Spleen (tissue), 11 donors: ENCODE results near the gene NTF4. TPM values are rescaled to one million over a fixed set of nuclear protein-coding genes. Genes with fewer than 3 reads are reported as not detected.

Experiments used
- DNase-seq: peaks from one replicate; pipeline ENCODE4 v3.0.0-alpha.2; 2020
- H3K27ac ChIP-seq, 8 donors: fragments of 200-600 bp; sonication (generic) in 7 of 8; 1 replicate in 4 of 8; 2 replicates in 4 of 8; pipeline versions ENCODE4 v1.5.0 to v1.8.0; 2016 to 2021; ENCODE audit warnings: inconsistent platforms in 4 of 8, mild to moderate bottlenecking in 4 of 8, moderate library complexity in 1 of 8
- H3K27me3 ChIP-seq, 7 donors: fragments of 200-600 bp; sonication (generic) in 6 of 7; replicated peaks in 1 of 7; 1 replicate in 4 of 7; 2 replicates in 3 of 7; pipeline versions ENCODE4 v1.5.0 to v1.8.0; 2016 to 2021; ENCODE audit warnings: inconsistent platforms in 3 of 7, mild to moderate bottlenecking in 1 of 7
- H3K36me3 ChIP-seq, 6 donors: fragments of 200-600 bp; sonication (generic) in 5 of 6; 1 replicate in 4 of 6; 2 replicates in 2 of 6; pipeline versions ENCODE4 v1.5.0 to v1.8.0; 2016 to 2021; ENCODE audit warnings: inconsistent platforms in 2 of 6
- H3K4me1 ChIP-seq, 6 donors: fragments of 200-600 bp; sonication (generic) in 5 of 6; 1 replicate in 3 of 6; 2 replicates in 3 of 6; pipeline versions ENCODE4 v1.5.0 to v1.8.0; 2016 to 2021; ENCODE audit warnings: inconsistent platforms in 3 of 6
- H3K4me3 ChIP-seq, 8 donors: fragments of 200-600 bp; sonication (generic) in 7 of 8; 1 replicate in 4 of 8; 2 replicates in 4 of 8; pipeline versions ENCODE4 v1.5.0 to v1.8.0; 2016 to 2021; ENCODE audit warnings: inconsistent platforms in 4 of 8, mild to moderate bottlenecking in 4 of 8, moderate library complexity in 2 of 8
- H3K9me3 ChIP-seq, 8 donors: fragments of 200-600 bp; sonication (generic) in 7 of 8; 1 replicate in 4 of 8; 2 replicates in 4 of 8; pipeline versions ENCODE4 v1.5.0 to v1.8.0; 2016 to 2021; ENCODE audit warnings: inconsistent platforms in 4 of 8
- POLR2A ChIP-seq, 3 donors: fragments of 450-650 bp; IDR thresholded peaks; one replicate each; pipeline ENCODE4 v1.5.1; 2017; ENCODE audit warnings: antibody characterized with exemption in 3 of 3, mild to moderate bottlenecking in 1 of 3
- POLR2AphosphoS5 ChIP-seq, 3 donors: sonication (generic); formaldehyde crosslinking; IDR thresholded peaks; one replicate each; pipeline ENCODE4 v1.5.1; 2017; ENCODE audit warnings: antibody characterized with exemption in 3 of 3
- WGBS, 5 donors: extraction: QIAGEN DNeasy Blood & Tissue Kit in 3 of 5; methylation state at CpG; one replicate each; pipeline versions ENCODE4 v1.1.5 to v1.1.7; 2013 to 2018; 5-methylcytosine and 5-hydroxymethylcytosine counted together
- intact Hi-C: fragments of 100-400 bp; cut with DNase I; formaldehyde crosslinking; loops from one replicate; pipeline ENCODE4 v1.15.0; 2023; ENCODE audit warnings: low total_unique reads
- polyA plus RNA-seq, 3 donors: library from polyadenylated mRNA; stranded (reverse); fragments of 200-250 nt; gene quantifications; one replicate each; pipeline ENCODE4 v1.2.1, GENCODE V29; 2013
- small RNA-seq, 4 donors: library from RNA; depleted of rRNA; stranded (forward); fragments of <200 nt; gene quantifications; one replicate each; pipeline ENCODE3, GENCODE V24; 2016
- total RNA-seq, 7 donors: library from RNA; depleted of rRNA in 3 of 7; stranded (reverse); fragments of >200 nt in 3 of 7; fragmentation: NEBNext Ultra II Directional in 4 of 7; extraction: Animal tissue kit (Norgen Biotek cat#: 25700) in 4 of 7; gene quantifications; one replicate each; pipeline versions ENCODE4 v1.1.0 to v1.2.1, GENCODE V29; 2016 to 2021
- TF ChIP-seq, protein P1 (sequence below), 11 experiments: fragments of 200-600 bp in 7 of 11; fragments of 450-650 bp in 4 of 11; sonication (generic) in 4 of 11; IDR thresholded peaks in 8 of 11; conservative IDR thresholded peaks in 3 of 11; 1 replicate in 7 of 11; 2 replicates in 4 of 11; pipeline versions ENCODE4 v1.4.0 to v1.8.0; 2016 to 2021; ENCODE audit warnings: antibody characterized with exemption in 11 of 11, inconsistent platforms in 4 of 11, mild to moderate bottlenecking in 1 of 11
- donor health status: healthy with polysubstance abuse.
- donor health status: DM: no; HTN: no; CAD: no; lungs with moderate emphysema.
- donor health status: DM: no; HTN: no; CAD: no.
- donor health status: Bipolar disorder and iron deficiency.
- donor health status: healthy.
- donor health status: DM: no; HTN: no; CAD: no.
- donor health status: DM: yes; HTN: yes; CAD: no.

Gene NTF4
- total and polyA plus RNA-seq, 10 donors, result not detected

DNA sequence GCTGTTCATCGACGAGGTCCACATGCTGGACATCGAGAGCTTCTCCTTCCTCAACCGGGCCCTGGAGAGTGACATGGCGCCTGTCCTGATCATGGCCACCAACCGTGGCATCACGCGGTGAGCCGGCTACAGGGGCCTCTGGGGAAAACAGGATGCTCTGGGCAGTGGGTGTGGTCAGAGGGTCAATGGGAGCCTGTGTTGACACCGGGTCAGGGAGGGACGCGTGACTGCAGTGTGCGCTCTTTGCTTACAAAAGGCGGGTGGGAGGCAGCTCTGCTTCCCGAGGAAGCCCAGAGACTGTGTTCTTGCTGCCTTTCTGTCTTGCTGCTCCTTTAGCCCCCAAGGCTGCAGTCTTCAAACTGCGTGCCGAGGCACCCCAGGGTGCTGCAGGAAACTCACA is 53.4 kb downstream of the NTF4 start:
- DNase-seq, result no peak
- Histone ChIP-seq H3K4me1 (no peaks in the 10 kb centered on the region), H3K36me3 (peaks cover 0 to 100% (median 63%) of the 10 kb centered on the region in 6 donors), H3K27me3 (no peaks in the 10 kb centered on the region), H3K9me3 (no peaks in the 10 kb centered on the region), H3K27ac (no peak overlapping the region), H3K4me3 (no peak overlapping the region)
- 88 to 93% (median 92%) methylated on average over 14 to 17 of the region's 17 CpGs for WGBS, 5 donors
- TF ChIP-seq, protein P1, sequence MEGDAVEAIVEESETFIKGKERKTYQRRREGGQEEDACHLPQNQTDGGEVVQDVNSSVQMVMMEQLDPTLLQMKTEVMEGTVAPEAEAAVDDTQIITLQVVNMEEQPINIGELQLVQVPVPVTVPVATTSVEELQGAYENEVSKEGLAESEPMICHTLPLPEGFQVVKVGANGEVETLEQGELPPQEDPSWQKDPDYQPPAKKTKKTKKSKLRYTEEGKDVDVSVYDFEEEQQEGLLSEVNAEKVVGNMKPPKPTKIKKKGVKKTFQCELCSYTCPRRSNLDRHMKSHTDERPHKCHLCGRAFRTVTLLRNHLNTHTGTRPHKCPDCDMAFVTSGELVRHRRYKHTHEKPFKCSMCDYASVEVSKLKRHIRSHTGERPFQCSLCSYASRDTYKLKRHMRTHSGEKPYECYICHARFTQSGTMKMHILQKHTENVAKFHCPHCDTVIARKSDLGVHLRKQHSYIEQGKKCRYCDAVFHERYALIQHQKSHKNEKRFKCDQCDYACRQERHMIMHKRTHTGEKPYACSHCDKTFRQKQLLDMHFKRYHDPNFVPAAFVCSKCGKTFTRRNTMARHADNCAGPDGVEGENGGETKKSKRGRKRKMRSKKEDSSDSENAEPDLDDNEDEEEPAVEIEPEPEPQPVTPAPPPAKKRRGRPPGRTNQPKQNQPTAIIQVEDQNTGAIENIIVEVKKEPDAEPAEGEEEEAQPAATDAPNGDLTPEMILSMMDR (IDR thresholded peaks at IDR 0.05 in 8 of 11, conservative IDR thresholded peaks at IDR 0.05 in 3 of 11), result no peak
- TF ChIP-seq POLR2AphosphoS5 (IDR thresholded peaks at IDR 0.05), result no peak
- no peak for TF ChIP-seq POLR2A (IDR thresholded peaks at IDR 0.05)
- intact Hi-C loops, result no loop called here

Small RNAs within 50 kb of the gene (small RNA-seq; reads per million reads assigned to genes)
- 0 reads per million in 4 donors for gene RN7SL708P

Other genes with a start within 250 kb of the NTF4 start
- gene HSD17B14, start 228.3 kb downstream of the NTF4 start, total RNA-seq, result 10 to 100 TPM in 3 of 7 donors, 1 to 10 TPM in 4; 2.4 to 14.7 (median 8.1) TPM
- gene HSD17B14, start 228.3 kb downstream of the NTF4 start, polyA plus RNA-seq, result 10 to 100 TPM; 10.1 to 16.5 (median 11.2) TPM
- gene PLEKHA4, start 196.2 kb downstream of the NTF4 start, total RNA-seq, result 10 to 100 TPM in 6 of 7 donors, 1 to 10 TPM in 1; 8.6 to 24.2 (median 16.0) TPM
- gene PLEKHA4, start 196.2 kb downstream of the NTF4 start, polyA plus RNA-seq, result 10 to 100 TPM; 12.2 to 20.6 (median 13.8) TPM
- gene PPP1R15A, start 192.4 kb downstream of the NTF4 start, total RNA-seq, result 10 to 100 TPM; 30.2 to 74.2 (median 47.6) TPM
- 10 to 100 TPM; 18.5 to 54.5 (median 21.5) TPM for gene PPP1R15A, start 192.4 kb downstream of the NTF4 start, polyA plus RNA-seq
- 1 to 10 TPM in 3 of 7 donors, under 1 TPM in 3, not detected in 1; 0.34 to 5.0 (median 1.3) TPM for gene TULP2, start 166.1 kb downstream of the NTF4 start, total RNA-seq
- gene TULP2, start 166.1 kb downstream of the NTF4 start, polyA plus RNA-seq, result under 1 TPM in 2 of 3 donors, not detected in 1; 0.14 to 0.32 TPM
- gene NUCB1, start 164.5 kb downstream of the NTF4 start, total RNA-seq, result 100 to 1,000 TPM; 217 to 321 (median 268) TPM
- gene NUCB1, start 164.5 kb downstream of the NTF4 start, polyA plus RNA-seq, result 100 to 1,000 TPM in 1 of 3 donors, 10 to 100 TPM in 2; 67.6 to 125 (median 72.4) TPM
- gene DHDH, start 131.1 kb downstream of the NTF4 start, total RNA-seq, result 1 to 10 TPM in 4 of 7 donors, under 1 TPM in 2, not detected in 1; 0.51 to 4.5 (median 2.5) TPM
- 1 to 10 TPM; 1.2 to 2.6 (median 1.2) TPM for gene DHDH, start 131.1 kb downstream of the NTF4 start, polyA plus RNA-seq
- gene BAX, start 109.9 kb downstream of the NTF4 start, total RNA-seq, result 100 to 1,000 TPM in 6 of 7 donors, 10 to 100 TPM in 1; 65.9 to 158 (median 113) TPM
- gene BAX, start 109.9 kb downstream of the NTF4 start, polyA plus RNA-seq, result 100 to 1,000 TPM; 131 to 219 (median 177) TPM
- over 10,000 TPM in 2 of 7 donors, 1,000 to 10,000 TPM in 5; 4,960 to 10,995 (median 6,703) TPM for gene FTL, start 99.5 kb downstream of the NTF4 start, total RNA-seq
- over 10,000 TPM in 1 of 3 donors, 1,000 to 10,000 TPM in 2; 5,646 to 14,078 (median 8,665) TPM for gene FTL, start 99.5 kb downstream of the NTF4 start, polyA plus RNA-seq
- 10 to 100 TPM; 23.3 to 47.1 (median 32.1) TPM for gene GYS1, start 71.5 kb downstream of the NTF4 start, total RNA-seq
- gene GYS1, start 71.5 kb downstream of the NTF4 start, polyA plus RNA-seq, result 10 to 100 TPM; 11.9 to 20.0 (median 15.1) TPM
- gene RUVBL2, start 70.9 kb downstream of the NTF4 start, total RNA-seq, result 10 to 100 TPM; 32.0 to 46.9 (median 38.4) TPM
- 10 to 100 TPM; 46.7 to 58.4 (median 53.5) TPM for gene RUVBL2, start 70.9 kb downstream of the NTF4 start, polyA plus RNA-seq
- under 1 TPM in 1 of 7 donors, not detected in 6; 0.79 TPM for gene LHB, start 47.7 kb downstream of the NTF4 start, total RNA-seq
- gene LHB, start 47.7 kb downstream of the NTF4 start, polyA plus RNA-seq, result 1 to 10 TPM in 2 of 3 donors, under 1 TPM in 1; 0.50 to 1.5 (median 1.5) TPM
- not detected for gene CGB3, start 40.5 kb downstream of the NTF4 start, total RNA-seq
- not detected for gene CGB3, start 40.5 kb downstream of the NTF4 start, polyA plus RNA-seq
- not detected for gene CGB2, start 32.9 kb downstream of the NTF4 start, total RNA-seq
- gene CGB2, start 32.9 kb downstream of the NTF4 start, polyA plus RNA-seq, result not detected
- gene CGB1, start 27.9 kb downstream of the NTF4 start, total RNA-seq, result not detected
- under 1 TPM in 1 of 3 donors, not detected in 2; 0.35 TPM for gene CGB1, start 27.9 kb downstream of the NTF4 start, polyA plus RNA-seq
- not detected for gene CGB5, start 21.0 kb downstream of the NTF4 start, total RNA-seq
- not detected for gene CGB5, start 21.0 kb downstream of the NTF4 start, polyA plus RNA-seq
- gene CGB8, start 15.7 kb downstream of the NTF4 start, total RNA-seq, result not detected
- not detected for gene CGB8, start 15.7 kb downstream of the NTF4 start, polyA plus RNA-seq
- not detected for gene CGB7, start 7.1 kb downstream of the NTF4 start, total RNA-seq
- gene CGB7, start 7.1 kb downstream of the NTF4 start, polyA plus RNA-seq, result under 1 TPM in 2 of 3 donors, not detected in 1; 0.03 to 0.06 TPM
- not detected for gene KCNA7, start 7.9 kb upstream of the NTF4 start, total RNA-seq
- under 1 TPM in 1 of 3 donors, not detected in 2; 0.02 TPM for gene KCNA7, start 7.9 kb upstream of the NTF4 start, polyA plus RNA-seq
- gene SNRNP70, start 20.6 kb upstream of the NTF4 start, total RNA-seq, result 100 to 1,000 TPM; 238 to 337 (median 270) TPM
- 100 to 1,000 TPM; 198 to 559 (median 421) TPM for gene SNRNP70, start 20.6 kb upstream of the NTF4 start, polyA plus RNA-seq
- gene LIN7B, start 49.6 kb upstream of the NTF4 start, total RNA-seq, result 1 to 10 TPM; 2.7 to 9.6 (median 5.5) TPM
- gene LIN7B, start 49.6 kb upstream of the NTF4 start, polyA plus RNA-seq, result 1 to 10 TPM; 7.2 to 9.5 (median 9.2) TPM
- 1 to 10 TPM in 4 of 7 donors, under 1 TPM in 2, not detected in 1; 0.70 to 5.4 (median 1.6) TPM for gene C19orf73, start 54.3 kb upstream of the NTF4 start, total RNA-seq
- gene C19orf73, start 54.3 kb upstream of the NTF4 start, polyA plus RNA-seq, result 1 to 10 TPM; 3.9 to 5.5 (median 4.2) TPM
- gene PPFIA3, start 54.7 kb upstream of the NTF4 start, total RNA-seq, result 1 to 10 TPM; 3.6 to 9.5 (median 5.4) TPM
- gene PPFIA3, start 54.7 kb upstream of the NTF4 start, polyA plus RNA-seq, result 10 to 100 TPM in 1 of 3 donors, 1 to 10 TPM in 2; 6.9 to 17.2 (median 8.4) TPM
- under 1 TPM in 2 of 7 donors, not detected in 5; 0.27 to 0.47 TPM for gene HRC, start 90.6 kb upstream of the NTF4 start, total RNA-seq
- under 1 TPM; 0.07 to 0.27 (median 0.22) TPM for gene HRC, start 90.6 kb upstream of the NTF4 start, polyA plus RNA-seq
- 10 to 100 TPM in 5 of 7 donors, 1 to 10 TPM in 2; 3.6 to 28.7 (median 13.2) TPM for gene TRPM4, start 93.0 kb upstream of the NTF4 start, total RNA-seq
- 10 to 100 TPM in 1 of 3 donors, 1 to 10 TPM in 2; 3.3 to 18.7 (median 4.6) TPM for gene TRPM4, start 93.0 kb upstream of the NTF4 start, polyA plus RNA-seq